Prostate gland (tissue), 2 donors: ENCODE data around the gene CLMP. TPM values are rescaled to one million over a fixed set of nuclear protein-coding genes. Genes with fewer than 3 reads are reported as not detected.

Source experiments
- DNase-seq: peaks from one replicate; pipeline ENCODE4 v3.0.0-alpha.2; 2019; ENCODE audit warnings: low spot score
- H3K27ac ChIP-seq, 2 donors: fragments of 200-600 bp; sonication (generic); 2 replicates each; pipeline ENCODE4 v1.5.1; 2017 to 2019
- H3K27me3 ChIP-seq: fragments of 200-600 bp; sonication (generic); replicated peaks from 2 replicates; pipeline ENCODE4 v1.5.1; 2019; ENCODE audit not compliant: insufficient read depth
- H3K36me3 ChIP-seq, 2 donors: fragments of 200-600 bp; sonication (generic); 1 replicate in 1 of 2; 2 replicates in 1 of 2; pipeline versions ENCODE4 v1.5.1 to v1.8.1; 2017 to 2019
- H3K4me1 ChIP-seq: fragments of 200-600 bp; sonication (generic); replicated peaks from 2 replicates; pipeline ENCODE4 v1.5.1; 2019
- H3K4me3 ChIP-seq, 2 donors: fragments of 200-600 bp; sonication (generic); 2 replicates each; pipeline ENCODE4 v1.5.1; 2017 to 2019
- H3K9me3 ChIP-seq: fragments of 200-600 bp; sonication (generic); 2 replicates; pipeline ENCODE4 v1.5.1; 2017
- CTCF ChIP-seq, 4 experiments: fragments of 200-600 bp in 2 of 4; fragments of 450-650 bp in 2 of 4; sonication (generic) in 2 of 4; IDR thresholded peaks; 1 replicate in 3 of 4; 2 replicates in 1 of 4; pipeline ENCODE4 v1.5.1; 2016 to 2019; ENCODE audit warnings: antibody characterized with exemption in 4 of 4, mild to moderate bottlenecking in 2 of 4, moderate library complexity in 2 of 4
- POLR2A ChIP-seq: fragments of 450-650 bp; IDR thresholded peaks from one replicate; pipeline ENCODE4 v1.6.1; 2016; ENCODE audit warnings: antibody characterized with exemption, mild to moderate bottlenecking
- POLR2AphosphoS5 ChIP-seq: sonication (generic); formaldehyde crosslinking; IDR thresholded peaks from one replicate; pipeline ENCODE4 v1.6.1; 2017; ENCODE audit warnings: antibody characterized with exemption
- WGBS: methylation state at CpG from one replicate; pipeline ENCODE4 v1.1.5; 2018; 5-methylcytosine and 5-hydroxymethylcytosine counted together
- intact Hi-C: fragments of 100-400 bp; cut with DNase I; formaldehyde crosslinking; loops from one replicate; pipeline ENCODE4 v1.14.2; 2022
- total RNA-seq, 2 donors: library from RNA; depleted of rRNA; stranded (reverse); fragments of >200 nt; gene quantifications; one replicate each; pipeline ENCODE4 v1.1.0, GENCODE V29; 2016

The CLMP gene
- total RNA-seq, 2 donors from 2014 or later = 5.0 to 10.7 TPM

- DNase-seq = no peak
- H3K36me3 ChIP-seq = no peaks in the 10 kb centered on the region
- no peaks in the 10 kb centered on the region for H3K27me3 ChIP-seq
- intact Hi-C loops = no loop called here
- H3K4me3 ChIP-seq = no peak overlapping the region
- no peaks in the 10 kb centered on the region for H3K9me3 ChIP-seq
- H3K27ac ChIP-seq = no peak overlapping the region
- TF ChIP-seq POLR2AphosphoS5 = no peak
- no peak for TF ChIP-seq CTCF (IDR thresholded peaks at IDR 0.05)
- TF ChIP-seq POLR2A = no peak
- 94% methylated on average over 4 of the region's 4 CpGs for WGBS
- no peaks in the 10 kb centered on the region for H3K4me1 ChIP-seq
Measured at GRCh38 chr11:123181075-123181474, 14.0 kb downstream of the CLMP start.

- Histone ChIP-seq H3K4me3 (no peak overlapping the region), H3K36me3 (no peaks in the 10 kb centered on the region), H3K27ac (no peak overlapping the region), H3K27me3 (no peaks in the 10 kb centered on the region), H3K4me1 (no peaks in the 10 kb centered on the region), H3K9me3 (no peaks in the 10 kb centered on the region)
- intact Hi-C loops = no loop called here
- no peak for DNase-seq
- TF ChIP-seq POLR2A (no peak), CTCF (IDR thresholded peaks at IDR 0.05) (no peak), POLR2AphosphoS5 (no peak)
- 70% methylated on average over 2 of the region's 2 CpGs for WGBS
Measured at GRCh38 chr11:123180574-123180973, 14.5 kb downstream of the CLMP start.

GRCh38 chr11:123180166-123180565 lies 14.9 kb downstream of the CLMP start:
- WGBS = 79% methylated on average over 5 of the region's 5 CpGs
- intact Hi-C loops = no loop called here
- DNase-seq = no peak
- no peaks in the 10 kb centered on the region for H3K4me1 ChIP-seq
- H3K9me3 ChIP-seq = no peaks in the 10 kb centered on the region
- no peaks in the 10 kb centered on the region for H3K36me3 ChIP-seq
- H3K27me3 ChIP-seq = no peaks in the 10 kb centered on the region
- H3K27ac ChIP-seq = no peak overlapping the region
- TF ChIP-seq POLR2AphosphoS5 (no peak), CTCF (IDR thresholded peaks at IDR 0.05) (no peak), POLR2A (no peak)
- H3K4me3 ChIP-seq = no peak overlapping the region

DNA sequence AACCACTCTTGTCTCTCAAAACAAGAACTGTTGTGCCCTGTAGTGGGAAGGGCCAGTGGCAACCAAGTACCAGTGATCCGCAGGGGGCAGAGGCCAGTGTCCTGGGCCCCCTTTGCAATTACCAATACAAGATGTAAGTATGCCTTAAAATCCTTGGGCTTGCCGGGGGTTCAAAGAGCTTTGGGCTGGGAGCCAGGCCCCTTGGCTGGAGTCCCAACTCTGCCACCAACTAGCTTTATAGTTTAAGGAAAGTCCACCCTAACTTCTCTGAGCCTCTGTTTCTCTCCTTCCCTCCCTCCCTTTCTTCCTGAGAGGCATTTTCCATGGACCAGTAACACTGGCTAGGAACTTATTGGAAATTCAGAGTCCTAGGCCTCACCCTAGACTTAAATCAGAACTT lies 15.5 kb downstream of the CLMP start:
- Histone ChIP-seq H3K27me3 (no peaks in the 10 kb centered on the region), H3K36me3 (no peaks in the 10 kb centered on the region), H3K4me3 (no peak overlapping the region), H3K4me1 (no peaks in the 10 kb centered on the region), H3K27ac (no peak overlapping the region), H3K9me3 (no peaks in the 10 kb centered on the region)
- TF ChIP-seq CTCF (IDR thresholded peaks at IDR 0.05) (no peak), POLR2A (no peak), POLR2AphosphoS5 (no peak)
- WGBS = 66% methylated on average over 2 of the region's 2 CpGs
- DNase-seq = no peak
- intact Hi-C loops = no loop called here

DNA sequence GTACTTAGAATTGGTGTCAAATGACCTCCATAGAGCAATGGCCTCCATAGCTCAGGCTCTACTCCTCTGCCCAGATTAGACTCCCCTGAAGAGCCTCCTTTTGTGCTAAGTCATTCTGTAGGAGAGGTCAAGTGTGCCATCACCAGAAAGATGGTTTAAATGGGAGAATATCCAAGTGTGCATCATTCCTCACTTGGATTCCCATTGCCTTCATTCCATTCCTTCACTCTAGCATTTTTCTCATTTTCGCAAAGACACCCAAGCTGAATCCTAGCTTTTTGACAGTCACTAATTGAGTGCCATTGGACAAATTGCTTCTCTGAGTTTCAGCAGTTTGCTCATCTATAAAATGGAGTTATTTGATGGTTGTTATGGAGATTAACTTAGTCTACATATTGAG lies 16.9 kb downstream of the CLMP start:
- intact Hi-C loops = no loop called here
- no peak overlapping the region for H3K27ac ChIP-seq
- H3K4me1 ChIP-seq = no peaks in the 10 kb centered on the region
- WGBS = 97% methylated on average over 1 of the region's 1 CpG
- H3K4me3 ChIP-seq = no peak overlapping the region
- no peaks in the 10 kb centered on the region for H3K36me3 ChIP-seq
- no peaks in the 10 kb centered on the region for H3K27me3 ChIP-seq
- no peaks in the 10 kb centered on the region for H3K9me3 ChIP-seq
- TF ChIP-seq POLR2A = no peak
- no peak for TF ChIP-seq CTCF (IDR thresholded peaks at IDR 0.05)
- no peak for TF ChIP-seq POLR2AphosphoS5
- no peak for DNase-seq
